Activated CD8-positive, alpha-beta memory T cell treated with anti-CD3 and anti-CD28 coated beads, Interleukin-2, amount 50 U/mL, for 24 hours (primary cell): ENCODE measurements around the gene MAT1A.
"Not testable (repeated sequence)": the region's sequence is repeated elsewhere in the genome, so short reads cannot be mapped to it uniquely, and the experiment has no call there.

Source experiments
- DNase-seq: peaks from one replicate; pipeline ENCODE4 v3.0.0-alpha.2; 2020; ENCODE audit errors: extremely low read depth

Gene MAT1A

GRCh38 chr10:80264081-80265056 lies 25.1 kb downstream of the MAT1A start:
- no peak for DNase-seq

GRCh38 chr10:80261316-80262030 lies 28.0 kb downstream of the MAT1A start:
- no peak for DNase-seq

- no peak for DNase-seq
Observed at GRCh38 chr10:80260295-80261243, 28.9 kb downstream of the MAT1A start.

GRCh38 chr10:80259405-80259871 lies 30.0 kb downstream of the MAT1A start:
- DNase-seq: no peak

GRCh38 chr10:80256798-80257197 lies 32.7 kb downstream of the MAT1A start:
- DNase-seq: not testable (repeated sequence)

GRCh38 chr10:80254726-80255125 lies 34.7 kb downstream of the MAT1A start:
- not testable (repeated sequence) for DNase-seq

GRCh38 chr10:80253963-80254271 lies 35.5 kb downstream of the MAT1A start:
- DNase-seq: not testable (repeated sequence)

GRCh38 chr10:80253266-80253962 lies 36.0 kb downstream of the MAT1A start:
- no peak for DNase-seq

- DNase-seq: no peak
Observed at GRCh38 chr10:80252296-80252887, 37.1 kb downstream of the MAT1A start.

- DNase-seq: not testable (repeated sequence)
Observed at GRCh38 chr10:80251703-80252280, 37.7 kb downstream of the MAT1A start.

GRCh38 chr10:80250399-80250798 lies 39.1 kb downstream of the MAT1A start:
- DNase-seq: not testable (repeated sequence)

GRCh38 chr10:80249906-80250305 lies 39.6 kb downstream of the MAT1A start:
- DNase-seq: not testable (repeated sequence)

- DNase-seq: not testable (repeated sequence)
Observed at GRCh38 chr10:80247611-80248010, 41.8 kb downstream of the MAT1A start.

- not testable (repeated sequence) for DNase-seq
Observed at GRCh38 chr10:80244371-80244770, 45.1 kb downstream of the MAT1A start.

GRCh38 chr10:80242341-80242740 lies 47.1 kb downstream of the MAT1A start:
- not testable (repeated sequence) for DNase-seq

- DNase-seq: not testable (repeated sequence)
Observed at GRCh38 chr10:80236457-80236856, 53.0 kb downstream of the MAT1A start.

- not testable (repeated sequence) for DNase-seq
Observed at GRCh38 chr10:80234331-80235235, 54.9 kb downstream of the MAT1A start.

GRCh38 chr10:80233871-80234270 lies 55.6 kb downstream of the MAT1A start:
- not testable (repeated sequence) for DNase-seq

GRCh38 chr10:80226723-80227122 lies 62.7 kb downstream of the MAT1A start:
- not testable (repeated sequence) for DNase-seq
